ENCODE data around the gene PAN2.

GRCh38 chr12:56373515-56373914, 39.7 kb upstream of the PAN2 start:
- TF ChIP-seq, protein P1, sequence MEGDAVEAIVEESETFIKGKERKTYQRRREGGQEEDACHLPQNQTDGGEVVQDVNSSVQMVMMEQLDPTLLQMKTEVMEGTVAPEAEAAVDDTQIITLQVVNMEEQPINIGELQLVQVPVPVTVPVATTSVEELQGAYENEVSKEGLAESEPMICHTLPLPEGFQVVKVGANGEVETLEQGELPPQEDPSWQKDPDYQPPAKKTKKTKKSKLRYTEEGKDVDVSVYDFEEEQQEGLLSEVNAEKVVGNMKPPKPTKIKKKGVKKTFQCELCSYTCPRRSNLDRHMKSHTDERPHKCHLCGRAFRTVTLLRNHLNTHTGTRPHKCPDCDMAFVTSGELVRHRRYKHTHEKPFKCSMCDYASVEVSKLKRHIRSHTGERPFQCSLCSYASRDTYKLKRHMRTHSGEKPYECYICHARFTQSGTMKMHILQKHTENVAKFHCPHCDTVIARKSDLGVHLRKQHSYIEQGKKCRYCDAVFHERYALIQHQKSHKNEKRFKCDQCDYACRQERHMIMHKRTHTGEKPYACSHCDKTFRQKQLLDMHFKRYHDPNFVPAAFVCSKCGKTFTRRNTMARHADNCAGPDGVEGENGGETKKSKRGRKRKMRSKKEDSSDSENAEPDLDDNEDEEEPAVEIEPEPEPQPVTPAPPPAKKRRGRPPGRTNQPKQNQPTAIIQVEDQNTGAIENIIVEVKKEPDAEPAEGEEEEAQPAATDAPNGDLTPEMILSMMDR (IDR thresholded peaks at IDR 0.05), result no peak
- TF ChIP-seq POLR2AphosphoS5 (IDR thresholded peaks at IDR 0.05) (no peak), POLR2A (IDR thresholded peaks at IDR 0.05) (no peak), EP300 (IDR thresholded peaks at IDR 0.05) (no peak)
